SK-N-SH (cell line): ENCODE results near the gene TTC21B. TPM values are rescaled to one million over a fixed set of nuclear protein-coding genes. Genes with fewer than 3 reads are reported as not detected.

Source experiments
- CTCF ChIA-PET: fragments of 300-600, 350-600 bp; formaldehyde crosslinking; extraction: SDS; loops from one replicate; lab custom pipeline; 2021; lab: Yijun Ruan, JAX
- POLR2A ChIA-PET: fragments of 350-600 bp; sonication (Branson Sonifier 250); formaldehyde crosslinking; extraction: SDS; loops from one replicate; lab custom pipeline; 2020; ENCODE audit warnings: antibody characterized with exemption, inconsistent platforms; lab: Yijun Ruan, JAX
- DNase-seq: peaks from one replicate; pipeline ENCODE4 v3.0.0; 2012
- H2AFZ ChIP-seq: fragments of 200-600 bp; sonication (generic); 2 replicates; pipeline ENCODE4 v1.8.1; 2016; ENCODE audit warnings: antibody characterized with exemption, mild to moderate bottlenecking, low read depth
- H3F3A ChIP-seq: fragments of 200-600 bp; sonication (generic); replicated peaks from 2 replicates; pipeline ENCODE3; 2016; ENCODE audit warnings: antibody characterized with exemption, mild to moderate bottlenecking; ENCODE audit not compliant: insufficient read depth
- H3K27ac ChIP-seq, 2 experiments: fragments of 200-500 bp in 1 of 2; fragments of 200-600 bp in 1 of 2; sonication (Bioruptor generic) in 1 of 2; sonication (generic), shearing (Covaris generic) in 1 of 2; 2 replicates each; pipeline versions ENCODE4 v1.5.1 to v1.6.1; 2014 to 2016; ENCODE audit warnings: low read depth in 2 of 2, inconsistent platforms in 1 of 2, low read length in 1 of 2, mild to moderate bottlenecking in 1 of 2, mixed read lengths in 1 of 2
- H3K27me3 ChIP-seq: fragments of 200-600 bp; sonication (generic), shearing (Covaris generic); 2 replicates; pipeline ENCODE4 v1.6.1; 2016; ENCODE audit warnings: mixed run types; ENCODE audit not compliant: insufficient read depth
- H3K36me3 ChIP-seq, 2 experiments: fragments of 200-500 bp in 1 of 2; fragments of 200-600 bp in 1 of 2; sonication (Bioruptor generic) in 1 of 2; sonication (generic) in 1 of 2; replicated peaks in 1 of 2; 2 replicates each; pipeline versions ENCODE3 to v1.5.1; 2014 to 2016; ENCODE audit warnings: low read length in 1 of 2, mild to moderate bottlenecking in 1 of 2; ENCODE audit not compliant: insufficient read depth in 2 of 2, control insufficient read depth in 1 of 2
- H3K4me1 ChIP-seq, 2 experiments: fragments of 200-500 bp in 1 of 2; fragments of 200-600 bp in 1 of 2; sonication (Bioruptor generic) in 1 of 2; sonication (generic), shearing (Covaris generic) in 1 of 2; 2 replicates each; pipeline versions ENCODE4 v1.5.1 to v1.6.1; 2014 to 2016; ENCODE audit warnings: low read depth in 1 of 2, low read length in 1 of 2, mixed run types in 1 of 2; ENCODE audit not compliant: insufficient read depth in 2 of 2, control insufficient read depth in 1 of 2
- H3K4me2 ChIP-seq: fragments of 200-600 bp; sonication (generic), shearing (Covaris generic); 2 replicates; pipeline ENCODE4 v1.6.1; 2017; ENCODE audit warnings: mixed run types
- H3K4me3 ChIP-seq, 2 experiments: fragments of 200-500 bp in 1 of 2; fragments of 200-600 bp in 1 of 2; sonication (Bioruptor generic) in 1 of 2; sonication (generic), shearing (Covaris generic) in 1 of 2; 2 replicates each; pipeline versions ENCODE4 v1.5.1 to v1.8.1; 2014 to 2016; ENCODE audit warnings: low read depth in 2 of 2, inconsistent platforms in 1 of 2, low read length in 1 of 2, mild to moderate bottlenecking in 1 of 2, mixed read lengths in 1 of 2, moderate library complexity in 1 of 2
- H3K79me2 ChIP-seq: fragments of 200-600 bp; sonication (generic); 2 replicates; pipeline ENCODE4 v1.8.1; 2017; ENCODE audit warnings: mild to moderate bottlenecking; ENCODE audit not compliant: insufficient read depth
- H3K9ac ChIP-seq: fragments of 200-600 bp; sonication (generic); 2 replicates; pipeline ENCODE4 v1.6.1; 2017; ENCODE audit warnings: mixed run types
- H3K9me2 ChIP-seq: fragments of 200-600 bp; sonication (generic); 2 replicates; pipeline ENCODE4 v1.6.1; 2017; ENCODE audit warnings: mixed run types
- H3K9me3 ChIP-seq: fragments of 200-600 bp; sonication (generic); 2 replicates; pipeline ENCODE4 v1.6.1; 2017; ENCODE audit warnings: mixed run types, mild to moderate bottlenecking, moderate library complexity
- H4K20me1 ChIP-seq: fragments of 200-600 bp; sonication (generic); 2 replicates; pipeline ENCODE4 v1.6.1; 2017; ENCODE audit warnings: mild to moderate bottlenecking, mixed run types; ENCODE audit not compliant: insufficient read depth
- ELF1 ChIP-seq: IDR thresholded peaks from 2 replicates; pipeline ENCODE4 v1.4.0; 2012
- EP300 ChIP-seq, 2 experiments: IDR thresholded peaks; 2 replicates each; pipeline versions ENCODE4 v1.4.0 to v1.6.1; 2012; ENCODE audit warnings: borderline replicate concordance in 1 of 2, low read depth in 1 of 2, low read length in 1 of 2
- MXI1 ChIP-seq: IDR thresholded peaks from 2 replicates; pipeline ENCODE4 v1.6.1; 2012; ENCODE audit warnings: mild to moderate bottlenecking, low read depth, low read length, improper control_type of control experiment
- PBX3 ChIP-seq: IDR thresholded peaks from 2 replicates; pipeline ENCODE4; 2012
- RAD21 ChIP-seq: IDR thresholded peaks from 2 replicates; pipeline ENCODE4 v1.6.1; 2012; ENCODE audit warnings: mild to moderate bottlenecking, low read length
- REST ChIP-seq: IDR thresholded peaks from 2 replicates; pipeline ENCODE4 v1.6.1; 2012; ENCODE audit warnings: mild to moderate bottlenecking, low read depth, low read length, moderate library complexity
- RFX5 ChIP-seq: IDR thresholded peaks from 2 replicates; pipeline ENCODE4 v1.6.1; 2012; ENCODE audit warnings: mild to moderate bottlenecking, improper control_type of control experiment, low read length
- RXRA ChIP-seq: IDR thresholded peaks from 2 replicates; pipeline ENCODE4 v1.4.0; 2012; ENCODE audit warnings: low read depth, mild to moderate bottlenecking, borderline replicate concordance
- SMC3 ChIP-seq: IDR thresholded peaks from 2 replicates; pipeline ENCODE4 v1.6.1; 2012; ENCODE audit warnings: low read depth, low read length, improper control_type of control experiment
- TCF12 ChIP-seq: IDR thresholded peaks from 2 replicates; pipeline ENCODE4 v1.4.0; 2012
- YY1 ChIP-seq: IDR thresholded peaks from 2 replicates; pipeline ENCODE4 v1.4.0; 2012; ENCODE audit warnings: low read depth, mild to moderate bottlenecking
- WGBS: methylation state at CpG from one replicate; pipeline ENCODE4 v1.1.6; 2017; ENCODE audit warnings: low lambda C conversion rate; 5-methylcytosine and 5-hydroxymethylcytosine counted together
- polyA plus RNA-seq, 3 experiments: library from polyadenylated mRNA; depleted of rRNA; stranded (reverse); fragments of >200 nt; gene quantifications; 2 replicates each; pipeline ENCODE4 v1.2.3, GENCODE V29; 2012
- TF ChIP-seq, protein P1 (sequence below): IDR thresholded peaks from 2 replicates; pipeline ENCODE4 v1.4.0; 2012; ENCODE audit warnings: low read depth
- TF ChIP-seq, protein P2 (sequence below): fragments of 200-600 bp; sonication (generic); IDR thresholded peaks from 2 replicates; pipeline ENCODE4 v1.6.1; 2017; ENCODE audit warnings: antibody characterized with exemption, mild to moderate bottlenecking, moderate library complexity
- TF ChIP-seq, protein P3 (sequence below): IDR thresholded peaks from 2 replicates; pipeline ENCODE4 v1.4.0; 2012; ENCODE audit warnings: low read depth, borderline replicate concordance
- TF ChIP-seq, protein P4 (sequence below): IDR thresholded peaks from 2 replicates; pipeline ENCODE4 v1.4.0; 2012; ENCODE audit warnings: low read depth, borderline replicate concordance

Gene TTC21B
- polyA plus RNA-seq, 1 of the 3 experiments (the other 2 are of a cell fraction), result 10.1 TPM

DNA sequence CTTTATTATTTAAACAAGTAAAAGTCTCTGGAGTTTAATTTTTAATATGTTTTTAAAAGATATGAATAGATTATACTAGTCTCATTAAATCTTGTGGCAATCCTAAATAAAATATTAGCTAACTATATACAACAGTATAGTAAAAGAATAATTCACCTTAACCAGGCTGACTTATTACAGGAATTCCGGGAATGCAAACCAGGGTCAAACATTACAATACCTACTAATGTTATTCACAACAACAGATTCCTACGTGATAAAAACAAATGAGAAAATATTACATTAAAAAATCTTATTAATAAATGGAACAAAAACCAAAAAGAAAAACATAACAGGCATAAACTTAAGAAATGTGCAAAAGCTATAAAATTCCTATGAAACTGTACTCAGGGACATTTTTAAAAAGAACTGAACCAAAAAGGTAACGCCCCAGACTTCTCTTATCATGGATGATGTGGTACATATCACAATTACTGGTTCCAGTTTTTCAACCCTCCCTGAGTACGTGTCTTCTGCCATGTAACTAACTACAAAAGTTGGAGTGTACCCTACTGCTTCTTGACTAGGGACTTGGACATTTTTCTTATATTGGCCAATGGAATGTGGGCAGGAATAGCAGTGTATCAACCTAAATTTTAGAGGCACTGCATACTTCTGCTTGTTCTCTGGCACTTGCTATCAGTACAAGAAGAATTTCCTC, 20.2 kb downstream of the TTC21B start:
- no peak overlapping the region for H3K4me3 ChIP-seq
- no peak overlapping the region for H3K4me2 ChIP-seq
- no peak overlapping the region for H2AFZ ChIP-seq
- no peaks in the 10 kb centered on the region for H3K27me3 ChIP-seq
- H3F3A ChIP-seq, result no peaks in the 10 kb centered on the region
- H3K4me1 ChIP-seq, result no peaks in the 10 kb centered on the region
- WGBS, result 95% methylated on average over 4 of the region's 4 CpGs
- H3K9ac ChIP-seq, result no peak overlapping the region
- H3K9me2 ChIP-seq, result no peaks in the 10 kb centered on the region
- TF ChIP-seq RXRA (no peak), RFX5 (no peak), SMC3 (no peak), EP300 (IDR thresholded peaks at IDR 0.05; ENCODE audit: borderline replicate concordance in 1 of 2, low read depth in 1 of 2, low read length in 1 of 2) (no peak), REST (no peak), PBX3 (no peak), YY1 (no peak), MXI1 (no peak), TCF12 (no peak), RAD21 (no peak), ELF1 (no peak)
- TF ChIP-seq, protein P1, sequence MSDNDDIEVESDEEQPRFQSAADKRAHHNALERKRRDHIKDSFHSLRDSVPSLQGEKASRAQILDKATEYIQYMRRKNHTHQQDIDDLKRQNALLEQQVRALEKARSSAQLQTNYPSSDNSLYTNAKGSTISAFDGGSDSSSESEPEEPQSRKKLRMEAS, result no peak
- TF ChIP-seq, protein P2, sequence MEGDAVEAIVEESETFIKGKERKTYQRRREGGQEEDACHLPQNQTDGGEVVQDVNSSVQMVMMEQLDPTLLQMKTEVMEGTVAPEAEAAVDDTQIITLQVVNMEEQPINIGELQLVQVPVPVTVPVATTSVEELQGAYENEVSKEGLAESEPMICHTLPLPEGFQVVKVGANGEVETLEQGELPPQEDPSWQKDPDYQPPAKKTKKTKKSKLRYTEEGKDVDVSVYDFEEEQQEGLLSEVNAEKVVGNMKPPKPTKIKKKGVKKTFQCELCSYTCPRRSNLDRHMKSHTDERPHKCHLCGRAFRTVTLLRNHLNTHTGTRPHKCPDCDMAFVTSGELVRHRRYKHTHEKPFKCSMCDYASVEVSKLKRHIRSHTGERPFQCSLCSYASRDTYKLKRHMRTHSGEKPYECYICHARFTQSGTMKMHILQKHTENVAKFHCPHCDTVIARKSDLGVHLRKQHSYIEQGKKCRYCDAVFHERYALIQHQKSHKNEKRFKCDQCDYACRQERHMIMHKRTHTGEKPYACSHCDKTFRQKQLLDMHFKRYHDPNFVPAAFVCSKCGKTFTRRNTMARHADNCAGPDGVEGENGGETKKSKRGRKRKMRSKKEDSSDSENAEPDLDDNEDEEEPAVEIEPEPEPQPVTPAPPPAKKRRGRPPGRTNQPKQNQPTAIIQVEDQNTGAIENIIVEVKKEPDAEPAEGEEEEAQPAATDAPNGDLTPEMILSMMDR, result no peak
- TF ChIP-seq, protein P3, sequence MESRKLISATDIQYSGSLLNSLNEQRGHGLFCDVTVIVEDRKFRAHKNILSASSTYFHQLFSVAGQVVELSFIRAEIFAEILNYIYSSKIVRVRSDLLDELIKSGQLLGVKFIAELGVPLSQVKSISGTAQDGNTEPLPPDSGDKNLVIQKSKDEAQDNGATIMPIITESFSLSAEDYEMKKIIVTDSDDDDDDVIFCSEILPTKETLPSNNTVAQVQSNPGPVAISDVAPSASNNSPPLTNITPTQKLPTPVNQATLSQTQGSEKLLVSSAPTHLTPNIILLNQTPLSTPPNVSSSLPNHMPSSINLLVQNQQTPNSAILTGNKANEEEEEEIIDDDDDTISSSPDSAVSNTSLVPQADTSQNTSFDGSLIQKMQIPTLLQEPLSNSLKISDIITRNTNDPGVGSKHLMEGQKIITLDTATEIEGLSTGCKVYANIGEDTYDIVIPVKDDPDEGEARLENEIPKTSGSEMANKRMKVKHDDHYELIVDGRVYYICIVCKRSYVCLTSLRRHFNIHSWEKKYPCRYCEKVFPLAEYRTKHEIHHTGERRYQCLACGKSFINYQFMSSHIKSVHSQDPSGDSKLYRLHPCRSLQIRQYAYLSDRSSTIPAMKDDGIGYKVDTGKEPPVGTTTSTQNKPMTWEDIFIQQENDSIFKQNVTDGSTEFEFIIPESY, result no peak
- TF ChIP-seq, protein P4, sequence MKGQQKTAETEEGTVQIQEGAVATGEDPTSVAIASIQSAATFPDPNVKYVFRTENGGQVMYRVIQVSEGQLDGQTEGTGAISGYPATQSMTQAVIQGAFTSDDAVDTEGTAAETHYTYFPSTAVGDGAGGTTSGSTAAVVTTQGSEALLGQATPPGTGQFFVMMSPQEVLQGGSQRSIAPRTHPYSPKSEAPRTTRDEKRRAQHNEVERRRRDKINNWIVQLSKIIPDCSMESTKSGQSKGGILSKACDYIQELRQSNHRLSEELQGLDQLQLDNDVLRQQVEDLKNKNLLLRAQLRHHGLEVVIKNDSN, result no peak
- POLR2A ChIA-PET, result no interaction called here
- H3K79me2 ChIP-seq, result peaks cover 7% of the 10 kb centered on the region
- peaks cover 70 to 72% of the 10 kb centered on the region in 2 experiments for H3K36me3 ChIP-seq
- H3K27ac ChIP-seq, result no peak overlapping the region
- no peaks in the 10 kb centered on the region for H4K20me1 ChIP-seq
- no peaks in the 10 kb centered on the region for H3K9me3 ChIP-seq
- CTCF ChIA-PET, result interaction anchor here (1.0 kb wide), 1 partner anchor 59 kb away, joined by 3 read pairs; no protein-coding TSS in a partner anchor
- DNase-seq, result no peak
